HepG2 (cell line): Measurements from ENCODE around the gene TEKT3. TPM values are rescaled to one million over a fixed set of nuclear protein-coding genes. Genes with fewer than 3 reads are reported as not detected.

Experiments used
- AGO2 ChIP-seq: fragments of 200-400 bp; formaldehyde crosslinking; optimal IDR thresholded peaks from 2 replicates; pipeline ENCODE3; 2017; ENCODE audit warnings: mild to moderate bottlenecking, low read depth, low read length, moderate library complexity
- GABPB1 ChIP-seq: IDR thresholded peaks from 2 replicates; pipeline ENCODE4 v1.6.1; 2016; ENCODE audit warnings: mild to moderate bottlenecking, missing genetic modification reagents, moderate library complexity, missing compliant biosample characterization
- KDM3A ChIP-seq: IDR thresholded peaks from 2 replicates; pipeline ENCODE4 v1.6.1; 2018; ENCODE audit warnings: low read depth, missing compliant biosample characterization
- MAZ ChIP-seq, 2 experiments: sonication (generic) in 1 of 2; formaldehyde crosslinking in 1 of 2; IDR thresholded peaks; 2 replicates each; pipeline versions ENCODE4 v1.5.0 to v1.6.1; 2012 to 2020; ENCODE audit warnings: low read depth in 2 of 2, mild to moderate bottlenecking in 2 of 2, borderline replicate concordance in 1 of 2, improper control_type of control experiment in 1 of 2, low read length in 1 of 2, missing genetic modification reagents in 1 of 2, moderate library complexity in 1 of 2
- NCOR1 ChIP-seq: fragments of 200-600 bp; sonication (generic); IDR thresholded peaks from 2 replicates; pipeline ENCODE4 v1.7.0; 2017; ENCODE audit warnings: antibody characterized with exemption, low read length, borderline replicate concordance
- NFATC3 ChIP-seq: sonication (generic); formaldehyde crosslinking; IDR thresholded peaks from 2 replicates; pipeline ENCODE4 v1.5.1; 2020; ENCODE audit warnings: mild to moderate bottlenecking, missing genetic modification reagents
- RXRA ChIP-seq: sonication (generic); formaldehyde crosslinking; IDR thresholded peaks from 2 replicates; pipeline ENCODE4 v1.5.1; 2020; ENCODE audit warnings: missing genetic modification reagents
- SCMH1 ChIP-seq: sonication (generic); formaldehyde crosslinking; IDR thresholded peaks from 2 replicates; pipeline ENCODE4 v1.9.0; 2021; ENCODE audit warnings: missing genetic modification reagents, mild to moderate bottlenecking, borderline replicate concordance
- SIN3A ChIP-seq: IDR thresholded peaks from 2 replicates; pipeline ENCODE4 v1.6.1; 2011; ENCODE audit warnings: low read depth, mild to moderate bottlenecking, control low read depth, low read length, borderline replicate concordance
- SMC3 ChIP-seq: IDR thresholded peaks from 2 replicates; pipeline ENCODE4 v1.6.1; 2011; ENCODE audit warnings: low read length, improper control_type of control experiment
- YEATS2 ChIP-seq: sonication (generic); formaldehyde crosslinking; IDR thresholded peaks from 2 replicates; pipeline ENCODE4 v1.4.0; 2020; ENCODE audit warnings: missing genetic modification reagents, borderline replicate concordance
- ZNF333 ChIP-seq: sonication (generic); formaldehyde crosslinking; IDR thresholded peaks from 2 replicates; pipeline ENCODE4 v1.4.0; 2020; ENCODE audit warnings: mild to moderate bottlenecking, missing genetic modification reagents, borderline replicate concordance
- ZNF468 ChIP-seq: sonication (generic); formaldehyde crosslinking; IDR thresholded peaks from 2 replicates; pipeline ENCODE4 v1.8.0; 2022; ENCODE audit warnings: mild to moderate bottlenecking, moderate library complexity, missing genetic modification reagents
- ZNF557 ChIP-seq: sonication (generic); formaldehyde crosslinking; IDR thresholded peaks from 2 replicates; pipeline ENCODE4 v1.4.0; 2020; ENCODE audit warnings: missing genetic modification reagents
- ZNF83 ChIP-seq: sonication (generic); formaldehyde crosslinking; IDR thresholded peaks from 2 replicates; pipeline ENCODE4 v1.4.0; 2020; ENCODE audit warnings: missing genetic modification reagents, mild to moderate bottlenecking, borderline replicate concordance
- ZSCAN21 ChIP-seq: sonication (generic); formaldehyde crosslinking; IDR thresholded peaks from 2 replicates; pipeline ENCODE4 v1.8.0; 2022; ENCODE audit warnings: mild to moderate bottlenecking, missing genetic modification reagents, moderate library complexity, borderline replicate concordance
- polyA plus RNA-seq, 8 experiments: library from polyadenylated mRNA; depleted of rRNA in 3 of 8; stranded (reverse) in 7 of 8; unstranded in 1 of 8; fragments of >200 nt; fragmentation: Illumina TruSeq in 4 of 8; extraction: Trizol in 4 of 8; gene quantifications; 2 replicates each; pipeline versions ENCODE4 v1.2.1 to v1.2.3, GENCODE V29; 2011 to 2016; ENCODE audit warnings: low read depth in 4 of 8, missing spikeins in 1 of 8, mixed read lengths in 1 of 8; ENCODE audit not compliant: insufficient read depth in 1 of 8
- total RNA-seq, 5 experiments: library from RNA; depleted of rRNA; stranded (reverse); fragments of >200 nt; fragmentation: Illumina TruSeq; extraction: Trizol; gene quantifications; 2 replicates each; pipeline ENCODE4 v1.2.3, GENCODE V29; 2016; ENCODE audit warnings: low read depth in 1 of 5
- TF ChIP-seq, protein P1 (sequence below): sonication (generic); formaldehyde crosslinking; IDR thresholded peaks from 2 replicates; pipeline ENCODE4 v1.5.1; 2020; ENCODE audit warnings: missing genetic modification reagents, mild to moderate bottlenecking, borderline replicate concordance
- TF ChIP-seq, protein P2 (sequence below): sonication (generic); formaldehyde crosslinking; IDR thresholded peaks from 2 replicates; pipeline ENCODE4 v1.8.0; 2023; ENCODE audit warnings: mild to moderate bottlenecking, missing genetic modification reagents
- TF ChIP-seq, protein P3 (sequence below): sonication (generic); formaldehyde crosslinking; IDR thresholded peaks from 2 replicates; pipeline ENCODE4 v1.8.0; 2022; ENCODE audit warnings: mild to moderate bottlenecking, missing genetic modification reagents; ENCODE audit not compliant: insufficient replicate concordance
- TF ChIP-seq, protein P4 (sequence below): sonication (generic); formaldehyde crosslinking; IDR thresholded peaks from 2 replicates; pipeline ENCODE4 v1.4.0; 2020; ENCODE audit warnings: missing genetic modification reagents, borderline replicate concordance
- TF ChIP-seq, protein P5 (sequence below): IDR thresholded peaks from 2 replicates; pipeline ENCODE4 v1.6.1; 2016; ENCODE audit warnings: low read depth, borderline replicate concordance

TEKT3 gene
- total and polyA plus RNA-seq, 2 of the 13 experiments (the other 11 are each of a cell fraction or from before 2014, with no cell fraction given) = 0.58 to 0.82 TPM

DNA sequence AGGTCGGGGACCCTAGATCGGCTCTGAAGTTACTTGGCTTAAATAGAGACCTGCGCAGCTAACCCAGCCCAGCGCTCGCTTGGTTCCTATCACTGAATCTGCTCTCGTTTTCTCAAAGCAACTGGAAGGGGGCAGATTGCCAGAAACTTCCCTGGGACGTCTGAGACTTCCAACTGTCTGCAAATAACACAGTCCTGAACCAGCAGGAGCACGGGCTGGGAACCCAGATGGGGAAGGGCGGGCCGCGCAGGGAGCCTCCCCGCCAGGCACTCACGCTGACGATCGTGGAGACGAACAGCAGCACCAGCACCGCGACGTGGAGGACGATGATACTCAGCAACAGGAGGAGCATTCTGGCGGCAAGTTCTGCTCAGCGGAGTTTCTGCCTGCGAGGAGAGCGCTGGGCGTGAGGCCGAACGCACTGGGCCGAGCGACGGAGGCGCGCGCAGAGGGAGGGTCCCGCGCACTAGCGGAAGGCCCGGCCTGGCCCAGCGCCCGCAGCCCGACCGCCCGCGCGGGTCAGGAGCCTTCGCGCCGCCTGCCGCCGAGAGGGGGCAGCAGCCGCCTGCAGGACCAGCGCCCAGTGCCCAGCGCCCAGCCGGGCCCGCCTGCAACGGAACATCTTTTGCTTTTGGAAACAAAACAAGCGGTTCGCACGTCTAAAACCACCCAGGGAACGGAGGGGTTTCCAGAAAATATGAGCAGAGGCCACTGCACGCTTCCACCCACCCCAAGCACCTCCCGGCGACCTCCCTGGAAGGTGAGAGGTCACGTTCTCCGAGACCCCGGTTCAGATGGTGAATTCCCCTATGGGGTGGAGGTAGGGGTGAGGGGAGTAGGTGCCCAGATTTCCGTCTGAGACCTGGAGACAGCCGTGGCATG lies 80.8 kb downstream of the TEKT3 start (continued):
- TF ChIP-seq, protein P1, sequence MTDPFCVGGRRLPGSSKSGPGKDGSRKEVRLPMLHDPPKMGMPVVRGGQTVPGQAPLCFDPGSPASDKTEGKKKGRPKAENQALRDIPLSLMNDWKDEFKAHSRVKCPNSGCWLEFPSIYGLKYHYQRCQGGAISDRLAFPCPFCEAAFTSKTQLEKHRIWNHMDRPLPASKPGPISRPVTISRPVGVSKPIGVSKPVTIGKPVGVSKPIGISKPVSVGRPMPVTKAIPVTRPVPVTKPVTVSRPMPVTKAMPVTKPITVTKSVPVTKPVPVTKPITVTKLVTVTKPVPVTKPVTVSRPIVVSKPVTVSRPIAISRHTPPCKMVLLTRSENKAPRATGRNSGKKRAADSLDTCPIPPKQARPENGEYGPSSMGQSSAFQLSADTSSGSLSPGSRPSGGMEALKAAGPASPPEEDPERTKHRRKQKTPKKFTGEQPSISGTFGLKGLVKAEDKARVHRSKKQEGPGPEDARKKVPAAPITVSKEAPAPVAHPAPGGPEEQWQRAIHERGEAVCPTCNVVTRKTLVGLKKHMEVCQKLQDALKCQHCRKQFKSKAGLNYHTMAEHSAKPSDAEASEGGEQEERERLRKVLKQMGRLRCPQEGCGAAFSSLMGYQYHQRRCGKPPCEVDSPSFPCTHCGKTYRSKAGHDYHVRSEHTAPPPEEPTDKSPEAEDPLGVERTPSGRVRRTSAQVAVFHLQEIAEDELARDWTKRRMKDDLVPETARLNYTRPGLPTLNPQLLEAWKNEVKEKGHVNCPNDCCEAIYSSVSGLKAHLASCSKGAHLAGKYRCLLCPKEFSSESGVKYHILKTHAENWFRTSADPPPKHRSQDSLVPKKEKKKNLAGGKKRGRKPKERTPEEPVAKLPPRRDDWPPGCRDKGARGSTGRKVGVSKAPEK (CRISPR knock-in tag) = 0 out of 2 replicates have a peak, but pooled peaks have one; percentile 42
- TF ChIP-seq ZNF468 (CRISPR knock-in tag) (no peak), YEATS2 (CRISPR knock-in tag) (no peak), NFATC3 (no peak), ZNF557 (no peak), SCMH1 (no peak), GABPB1 (CRISPR knock-in tag) (peak; percentile 75), RXRA (CRISPR knock-in tag) (0 out of 2 replicates have a peak, but pooled peaks have one; percentile 26), ZNF333 (CRISPR knock-in tag) (no peak), SMC3 (peak; percentile 22; the same call in 1 of the 2 replicates), ZNF83 (CRISPR knock-in tag) (peak; percentile 52; the same call in 1 of the 2 replicates), NCOR1 (no peak), MAZ (IDR thresholded peaks at IDR 0.05; ENCODE audit: borderline replicate concordance, low read depth, low read length) (no peak), MAZ (CRISPR knock-in tag; IDR thresholded peaks at IDR 0.05; ENCODE audit: low read depth) (peak; percentile 45; the same call in 1 of the 2 replicates), AGO2 (no peak), KDM3A (CRISPR knock-in tag) (no peak), ZSCAN21 (CRISPR knock-in tag) (peak; percentile 68), SIN3A (no peak)
- TF ChIP-seq, protein P2, sequence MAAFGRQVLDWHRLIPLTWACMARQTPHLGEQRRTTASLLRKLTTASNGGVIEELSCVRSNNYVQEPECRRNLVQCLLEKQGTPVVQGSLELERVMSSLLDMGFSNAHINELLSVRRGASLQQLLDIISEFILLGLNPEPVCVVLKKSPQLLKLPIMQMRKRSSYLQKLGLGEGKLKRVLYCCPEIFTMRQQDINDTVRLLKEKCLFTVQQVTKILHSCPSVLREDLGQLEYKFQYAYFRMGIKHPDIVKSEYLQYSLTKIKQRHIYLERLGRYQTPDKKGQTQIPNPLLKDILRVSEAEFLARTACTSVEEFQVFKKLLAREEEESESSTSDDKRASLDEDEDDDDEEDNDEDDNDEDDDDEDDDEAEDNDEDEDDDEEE = no peak
- TF ChIP-seq, protein P3, sequence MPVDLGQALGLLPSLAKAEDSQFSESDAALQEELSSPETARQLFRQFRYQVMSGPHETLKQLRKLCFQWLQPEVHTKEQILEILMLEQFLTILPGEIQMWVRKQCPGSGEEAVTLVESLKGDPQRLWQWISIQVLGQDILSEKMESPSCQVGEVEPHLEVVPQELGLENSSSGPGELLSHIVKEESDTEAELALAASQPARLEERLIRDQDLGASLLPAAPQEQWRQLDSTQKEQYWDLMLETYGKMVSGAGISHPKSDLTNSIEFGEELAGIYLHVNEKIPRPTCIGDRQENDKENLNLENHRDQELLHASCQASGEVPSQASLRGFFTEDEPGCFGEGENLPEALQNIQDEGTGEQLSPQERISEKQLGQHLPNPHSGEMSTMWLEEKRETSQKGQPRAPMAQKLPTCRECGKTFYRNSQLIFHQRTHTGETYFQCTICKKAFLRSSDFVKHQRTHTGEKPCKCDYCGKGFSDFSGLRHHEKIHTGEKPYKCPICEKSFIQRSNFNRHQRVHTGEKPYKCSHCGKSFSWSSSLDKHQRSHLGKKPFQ = no peak
- TF ChIP-seq, protein P4, sequence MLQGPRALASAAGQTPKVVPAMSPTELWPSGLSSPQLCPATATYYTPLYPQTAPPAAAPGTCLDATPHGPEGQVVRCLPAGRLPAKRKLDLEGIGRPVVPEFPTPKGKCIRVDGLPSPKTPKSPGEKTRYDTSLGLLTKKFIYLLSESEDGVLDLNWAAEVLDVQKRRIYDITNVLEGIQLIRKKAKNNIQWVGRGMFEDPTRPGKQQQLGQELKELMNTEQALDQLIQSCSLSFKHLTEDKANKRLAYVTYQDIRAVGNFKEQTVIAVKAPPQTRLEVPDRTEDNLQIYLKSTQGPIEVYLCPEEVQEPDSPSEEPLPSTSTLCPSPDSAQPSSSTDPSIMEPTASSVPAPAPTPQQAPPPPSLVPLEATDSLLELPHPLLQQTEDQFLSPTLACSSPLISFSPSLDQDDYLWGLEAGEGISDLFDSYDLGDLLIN (CRISPR knock-in tag) = no peak
- TF ChIP-seq, protein P5, sequence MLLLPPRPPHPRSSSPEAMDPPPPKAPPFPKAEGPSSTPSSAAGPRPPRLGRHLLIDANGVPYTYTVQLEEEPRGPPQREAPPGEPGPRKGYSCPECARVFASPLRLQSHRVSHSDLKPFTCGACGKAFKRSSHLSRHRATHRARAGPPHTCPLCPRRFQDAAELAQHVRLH = no peak; the same call in 1 of the 2 replicates
